ENCODE results near the gene GP1BB. TPM values are rescaled to one million over a fixed set of nuclear protein-coding genes. Genes with fewer than 3 reads are reported as not detected.
"Not testable (repeated sequence)": the region's sequence is repeated elsewhere in the genome, so short reads cannot be mapped to it uniquely, and the experiment has no call there.

The GP1BB gene
- total RNA-seq: 1 to 10 TPM; 3.3 to 5.9 (median 4.7) TPM

- Histone ChIP-seq H3K4me1 (peaks cover 0 to 28% (median 9%) of the 10 kb centered on the region in 4 donors), H3K27ac (no peak within 1 kb of the TSS), H3K4me3 (peak within 1 kb of the TSS in 2 of 4 donors; percentile 5 to 17), H3K27me3 (peaks cover 0 to 43% of the 10 kb centered on the region in 2 donors), H3K36me3 (peaks cover 0 to 26% (median 0%) of the 10 kb centered on the region in 3 donors), H3K9me3 (no peaks in the 10 kb centered on the region)
- no peak for DNase-seq (ENCODE audit: low spot score in 2 of 2)
- WGBS, 2 donors: 22 to 55% methylated on average over 40 to 56 of the region's 80 CpGs
- TF ChIP-seq POLR2A (IDR thresholded peaks at IDR 0.05) (no peak), EP300 (IDR thresholded peaks at IDR 0.05) (no peak), CTCF (IDR thresholded peaks at IDR 0.05) (no peak)
These were observed at the start of gene GP1BB for GRCh38 chr22:19723232-19723982. TSS of gene GP1BB (plus strand) at chr22:19723539. CDS start at chr22:19723570, 31 bp downstream.

- Histone ChIP-seq H3K27me3 (no peaks in the 10 kb centered on the region), H3K4me1 (no peaks in the 10 kb centered on the region), H3K9me3 (no peaks in the 10 kb centered on the region), H3K27ac (no peak overlapping the region), H3K4me3 (no peak overlapping the region), H3K36me3 (no peaks in the 10 kb centered on the region)
- DNase-seq (ENCODE audit: low spot score in 2 of 2): no peak
- WGBS, 2 donors: 77 to 80% methylated on average over 4 of the region's 4 CpGs
- TF ChIP-seq EP300 (IDR thresholded peaks at IDR 0.05) (no peak), CTCF (IDR thresholded peaks at IDR 0.05) (no peak), POLR2A (IDR thresholded peaks at IDR 0.05) (no peak)
These were observed 49.7 kb upstream of the GP1BB start for GRCh38 chr22:19673660-19674059.

GRCh38 chr22:19674129-19674928 lies 49.0 kb upstream of the GP1BB start:
- TF ChIP-seq EP300 (IDR thresholded peaks at IDR 0.05): no peak
- TF ChIP-seq CTCF (IDR thresholded peaks at IDR 0.05): no peak
- TF ChIP-seq POLR2A (IDR thresholded peaks at IDR 0.05): no peak
- Histone ChIP-seq H3K27me3 (no peaks in the 10 kb centered on the region), H3K4me1 (no peaks in the 10 kb centered on the region), H3K36me3 (no peaks in the 10 kb centered on the region), H3K27ac (no peak overlapping the region), H3K4me3 (no peak overlapping the region), H3K9me3 (no peaks in the 10 kb centered on the region)
- no peak for DNase-seq (ENCODE audit: low spot score in 2 of 2)
- 78 to 81% methylated on average over 11 of the region's 11 CpGs for WGBS, 2 donors

GRCh38 chr22:19674929-19675253 lies 48.4 kb upstream of the GP1BB start:
- WGBS, 2 donors: 78 to 82% methylated on average over 7 to 10 of the region's 10 CpGs
- TF ChIP-seq POLR2A (IDR thresholded peaks at IDR 0.05): no peak
- no peak for TF ChIP-seq EP300 (IDR thresholded peaks at IDR 0.05)
- Histone ChIP-seq H3K27me3 (peaks cover 0 to 3% of the 10 kb centered on the region in 2 donors), H3K4me3 (no peak overlapping the region), H3K9me3 (no peaks in the 10 kb centered on the region), H3K36me3 (no peaks in the 10 kb centered on the region), H3K27ac (no peak overlapping the region), H3K4me1 (peaks cover 0 to 3% (median 0%) of the 10 kb centered on the region in 4 donors)
- DNase-seq (ENCODE audit: low spot score in 2 of 2): no peak

GRCh38 chr22:19675428-19675827 lies 47.9 kb upstream of the GP1BB start:
- 85 to 86% methylated on average over 7 of the region's 7 CpGs for WGBS, 2 donors
- no peak for TF ChIP-seq POLR2A (IDR thresholded peaks at IDR 0.05)
- no peak for TF ChIP-seq EP300 (IDR thresholded peaks at IDR 0.05)
- TF ChIP-seq CTCF (IDR thresholded peaks at IDR 0.05): no peak
- H3K9me3 ChIP-seq: no peaks in the 10 kb centered on the region
- no peak for DNase-seq (ENCODE audit: low spot score in 2 of 2)
- no peaks in the 10 kb centered on the region for H3K36me3 ChIP-seq
- H3K4me1 ChIP-seq: peaks cover 0 to 5% (median 0%) of the 10 kb centered on the region in 4 donors
- no peak overlapping the region for H3K4me3 ChIP-seq
- no peak overlapping the region for H3K27ac ChIP-seq
- peaks cover 0 to 5% of the 10 kb centered on the region in 2 donors for H3K27me3 ChIP-seq

GRCh38 chr22:19676437-19676836 lies 46.9 kb upstream of the GP1BB start:
- not testable (repeated sequence) for H3K27ac ChIP-seq; H3K36me3 ChIP-seq; H3K4me1 ChIP-seq; H3K4me3 ChIP-seq; DNase-seq (ENCODE audit: low spot score in 2 of 2); H3K9me3 ChIP-seq; H3K27me3 ChIP-seq
- WGBS, 2 donors: 63 to 92% methylated on average over 1 of the region's 1 CpG

Measured in tibial nerve (tissue), 4 donors.